HG03060 (cell line): Measurements from ENCODE around the gene IMMP1L.

ENCODE experiments used
- ATAC-seq: cut with Tn5 transposase; IDR thresholded peaks from one replicate; pipeline ENCODE4 v1.9.1; 2021; ENCODE audit warnings: low read depth, moderate number of reproducible peaks; ENCODE audit not compliant: unreplicated experiment

Gene IMMP1L

GRCh38 chr11:31408201-31408600 is 101.2 kb downstream of the IMMP1L start:
- ATAC-seq: no peak

GRCh38 chr11:31404614-31405013 is 104.8 kb downstream of the IMMP1L start:
- ATAC-seq: no peak

GRCh38 chr11:31397239-31397834 is 112.1 kb downstream of the IMMP1L start:
- no peak for ATAC-seq

GRCh38 chr11:31387379-31387778 is 122.0 kb downstream of the IMMP1L start:
- ATAC-seq: no peak

GRCh38 chr11:31383116-31383515 is 126.3 kb downstream of the IMMP1L start:
- no peak for ATAC-seq
